HG03196 (cell line): ENCODE results near the gene SMAD6.
A peak's percentile ranks its signal among the peaks of the same experiment; 100 is the strongest.
"Not testable (repeated sequence)": the region's sequence is repeated elsewhere in the genome, so short reads cannot be mapped to it uniquely, and the experiment has no call there.

Source experiments
- ATAC-seq: cut with Tn5 transposase; IDR thresholded peaks from one replicate; pipeline ENCODE4 v1.9.1; 2021; ENCODE audit not compliant: unreplicated experiment

Gene SMAD6

GRCh38 chr15:66674756-66675155 lies 27.3 kb upstream of the SMAD6 start:
- ATAC-seq = no peak

- ATAC-seq = no peak
Observed at GRCh38 chr15:66675446-66675845, 26.6 kb upstream of the SMAD6 start.

- no peak for ATAC-seq
Observed at GRCh38 chr15:66677336-66677735, 24.7 kb upstream of the SMAD6 start.

GRCh38 chr15:66679061-66679656 lies 22.9 kb upstream of the SMAD6 start:
- ATAC-seq = no peak

GRCh38 chr15:66679657-66680108 lies 22.4 kb upstream of the SMAD6 start:
- ATAC-seq = no peak

GRCh38 chr15:66680502-66680901 lies 21.5 kb upstream of the SMAD6 start:
- ATAC-seq = no peak

GRCh38 chr15:66681395-66681794 lies 20.6 kb upstream of the SMAD6 start:
- no peak for ATAC-seq

GRCh38 chr15:66682246-66682645 lies 19.8 kb upstream of the SMAD6 start:
- ATAC-seq = no peak

GRCh38 chr15:66682865-66683264 lies 19.2 kb upstream of the SMAD6 start:
- ATAC-seq = no peak

GRCh38 chr15:66684136-66684681 lies 17.8 kb upstream of the SMAD6 start:
- ATAC-seq = no peak

GRCh38 chr15:66685638-66686150 lies 16.3 kb upstream of the SMAD6 start:
- ATAC-seq = no peak

- ATAC-seq = not testable (repeated sequence)
Observed at GRCh38 chr15:66690912-66691311, 11.1 kb upstream of the SMAD6 start.

GRCh38 chr15:66691727-66692126 lies 10.3 kb upstream of the SMAD6 start:
- no peak for ATAC-seq

- ATAC-seq = no peak
Observed at GRCh38 chr15:66692391-66692790, 9.6 kb upstream of the SMAD6 start.

- ATAC-seq = no peak
Observed at GRCh38 chr15:66692808-66693596, 9.0 kb upstream of the SMAD6 start.

GRCh38 chr15:66696770-66697169 lies 5.3 kb upstream of the SMAD6 start:
- no peak for ATAC-seq

- no peak for ATAC-seq
Observed at GRCh38 chr15:66698318-66698961, 3.6 kb upstream of the SMAD6 start.

GRCh38 chr15:66698971-66699370 lies 3.1 kb upstream of the SMAD6 start:
- ATAC-seq = no peak

- no peak for ATAC-seq
Observed at GRCh38 chr15:66700412-66700801, 1.6 kb upstream of the SMAD6 start.

- peak; percentile 48 for ATAC-seq
Observed at GRCh38 chr15:66700802-66701421, 1.1 kb upstream of the SMAD6 start.

GRCh38 chr15:66701422-66702034 lies 508 bp upstream of the SMAD6 start:
- ATAC-seq = peak; percentile 24
